Measurements from ENCODE around the gene RFC1.
"Not testable (repeated sequence)": the region's sequence is repeated elsewhere in the genome, so short reads cannot be mapped to it uniquely, and the experiment has no call there.

RFC1 gene

GRCh38 chr4:39308611-39309010, 57.6 kb downstream of the RFC1 start:
- DNase-seq (ENCODE audit: low read depth, low spot score), result no peak

- no peak for DNase-seq (ENCODE audit: low read depth, low spot score)
Measured at GRCh38 chr4:39305912-39306677, 60.1 kb downstream of the RFC1 start.

- DNase-seq (ENCODE audit: low read depth, low spot score), result no peak
Measured at GRCh38 chr4:39304651-39305050, 61.5 kb downstream of the RFC1 start.

- DNase-seq (ENCODE audit: low read depth, low spot score), result no peak
Measured at GRCh38 chr4:39303871-39304270, 62.3 kb downstream of the RFC1 start.

GRCh38 chr4:39302901-39303300, 63.3 kb downstream of the RFC1 start:
- no peak for DNase-seq (ENCODE audit: low read depth, low spot score)

- DNase-seq (ENCODE audit: low read depth, low spot score), result no peak
Measured at GRCh38 chr4:39295784-39296183, 70.4 kb downstream of the RFC1 start.

DNA sequence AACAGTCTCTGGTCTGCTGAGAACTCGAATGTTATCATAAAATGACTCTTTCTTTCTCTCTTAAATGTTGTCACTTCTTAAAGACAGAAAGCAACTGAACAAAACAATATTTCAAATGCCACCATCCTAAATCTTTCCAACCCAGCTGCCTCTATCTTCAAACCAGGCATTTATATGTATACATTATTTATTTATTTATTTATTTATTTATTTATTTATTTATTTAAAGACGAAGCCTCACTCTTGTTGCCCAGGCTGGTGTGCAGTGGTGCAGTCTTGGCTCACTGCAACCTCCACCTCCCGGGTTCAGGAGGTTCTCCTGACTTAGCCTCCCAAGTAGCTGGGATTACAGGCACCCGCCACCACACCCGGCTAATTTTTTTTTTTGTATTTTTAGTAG, 73.7 kb downstream of the RFC1 start:
- DNase-seq (ENCODE audit: low read depth, low spot score), result not testable (repeated sequence)

GRCh38 chr4:39291686-39292085, 74.5 kb downstream of the RFC1 start:
- no peak for DNase-seq (ENCODE audit: low read depth, low spot score)

DNA sequence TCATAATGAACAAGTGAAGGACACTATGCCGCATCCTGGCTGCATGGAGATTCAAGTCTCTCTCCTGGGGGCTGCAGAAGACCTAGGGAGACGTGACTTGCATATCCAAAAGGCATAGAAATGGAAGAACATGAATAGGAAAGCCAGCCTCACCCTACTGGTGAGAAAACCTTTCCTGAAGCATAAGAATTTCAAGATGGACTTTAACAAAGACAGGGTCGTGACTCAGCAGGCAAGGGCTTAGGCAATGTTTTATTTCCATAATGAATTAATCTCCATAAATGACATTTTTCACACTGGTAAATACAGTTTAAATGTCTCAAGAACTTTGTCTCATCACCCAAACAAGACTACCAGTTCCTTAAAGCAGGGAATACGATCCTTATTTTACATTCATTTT, 78.9 kb downstream of the RFC1 start:
- DNase-seq (ENCODE audit: low read depth, low spot score), result no peak

DNA sequence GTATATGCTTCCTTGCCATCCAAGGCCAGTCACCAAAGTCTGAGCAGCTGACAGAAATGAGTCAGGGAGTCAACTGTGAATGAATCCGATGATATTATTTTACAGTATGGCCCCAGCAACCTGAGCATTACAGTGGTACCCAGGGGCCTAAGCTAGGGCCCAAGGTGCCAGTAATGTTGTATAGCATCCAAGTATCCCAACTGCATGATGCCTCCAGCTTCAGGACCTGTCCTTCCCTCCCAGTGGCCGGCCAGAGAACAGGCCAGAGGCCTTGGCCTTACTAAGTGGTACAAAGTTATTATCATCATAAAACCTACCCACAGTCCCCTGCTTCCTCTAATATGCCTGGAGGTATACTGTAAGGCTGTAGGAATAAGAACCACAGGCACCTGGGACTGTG, 79.9 kb downstream of the RFC1 start:
- no peak for DNase-seq (ENCODE audit: low read depth, low spot score)

- DNase-seq (ENCODE audit: low read depth, low spot score), result no peak
Measured at GRCh38 chr4:39285853-39286252, 80.3 kb downstream of the RFC1 start.

GRCh38 chr4:39285111-39285795, 80.9 kb downstream of the RFC1 start:
- DNase-seq (ENCODE audit: low read depth, low spot score), result no peak

GRCh38 chr4:39280770-39281169, 85.4 kb downstream of the RFC1 start:
- DNase-seq (ENCODE audit: low read depth, low spot score), result no peak

DNA sequence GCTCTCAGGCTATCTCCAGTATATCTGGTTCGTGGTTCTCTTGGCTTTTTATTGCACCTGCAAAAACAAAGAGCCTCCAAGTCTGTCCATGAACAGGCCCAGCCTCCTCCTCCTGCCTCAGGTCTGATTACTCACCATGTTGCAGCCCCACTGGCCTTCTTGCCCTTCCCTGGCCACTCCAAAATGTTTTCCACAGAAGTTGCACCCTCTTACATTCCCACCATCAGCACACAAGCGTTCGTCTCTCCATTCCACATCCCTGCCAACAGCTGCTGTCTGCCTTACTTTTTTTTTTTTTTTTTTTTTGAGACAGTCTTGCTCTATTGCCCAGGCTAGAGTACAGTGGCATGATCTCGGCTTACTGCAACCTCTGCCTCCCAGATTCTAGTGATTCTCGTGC, 86.7 kb downstream of the RFC1 start:
- no peak for DNase-seq (ENCODE audit: low read depth, low spot score)

DNA sequence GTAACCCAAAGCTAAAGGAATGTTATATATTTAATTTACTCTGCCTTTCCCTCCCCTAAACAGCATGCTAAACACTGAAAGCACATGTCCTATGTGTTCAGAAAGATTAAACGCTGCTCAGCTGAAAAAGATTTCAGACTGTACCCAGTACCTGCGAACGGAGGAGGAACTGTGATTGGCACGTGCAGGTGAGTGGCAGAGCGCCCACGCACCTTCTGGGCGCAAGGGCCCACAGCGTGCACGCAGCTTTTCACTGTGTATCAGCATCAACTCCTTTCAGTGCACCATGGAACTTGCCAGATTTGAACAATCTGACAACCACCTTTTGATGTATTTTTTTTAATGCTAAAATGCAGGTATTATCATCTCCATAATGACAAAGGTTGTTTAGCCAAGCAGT, 87.7 kb downstream of the RFC1 start:
- no peak for DNase-seq (ENCODE audit: low read depth, low spot score)

- DNase-seq (ENCODE audit: low read depth, low spot score), result not testable (repeated sequence)
Measured at GRCh38 chr4:39277661-39278060, 88.5 kb downstream of the RFC1 start.

- no peak for DNase-seq (ENCODE audit: low read depth, low spot score)
Measured at GRCh38 chr4:39274503-39274902, 91.7 kb downstream of the RFC1 start.

GRCh38 chr4:39263895-39264294, 102.3 kb downstream of the RFC1 start:
- DNase-seq (ENCODE audit: low read depth, low spot score), result no peak

- DNase-seq (ENCODE audit: low read depth, low spot score), result no peak
Measured at GRCh38 chr4:39259571-39260330, 106.4 kb downstream of the RFC1 start.

DNA sequence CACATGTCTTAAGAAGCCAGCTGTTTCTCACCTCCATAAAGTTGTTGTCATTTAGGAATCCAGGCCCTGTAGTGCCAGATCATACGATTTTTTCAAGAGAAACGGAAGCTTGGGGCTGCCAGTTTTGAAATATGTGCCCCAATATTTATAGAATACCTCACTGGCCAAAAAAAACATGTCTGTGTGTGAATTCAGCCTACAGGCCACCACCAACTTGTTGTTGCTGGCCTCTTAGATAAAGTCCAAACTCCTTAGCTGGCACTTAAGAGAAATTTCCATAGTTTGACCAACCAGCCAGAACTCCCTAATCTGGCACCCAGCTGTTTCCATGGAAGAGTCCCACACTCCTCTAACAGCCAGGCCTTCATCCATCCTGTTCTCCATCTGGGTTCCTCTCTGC, 109.7 kb downstream of the RFC1 start:
- no peak for DNase-seq (ENCODE audit: low read depth, low spot score)

DNA sequence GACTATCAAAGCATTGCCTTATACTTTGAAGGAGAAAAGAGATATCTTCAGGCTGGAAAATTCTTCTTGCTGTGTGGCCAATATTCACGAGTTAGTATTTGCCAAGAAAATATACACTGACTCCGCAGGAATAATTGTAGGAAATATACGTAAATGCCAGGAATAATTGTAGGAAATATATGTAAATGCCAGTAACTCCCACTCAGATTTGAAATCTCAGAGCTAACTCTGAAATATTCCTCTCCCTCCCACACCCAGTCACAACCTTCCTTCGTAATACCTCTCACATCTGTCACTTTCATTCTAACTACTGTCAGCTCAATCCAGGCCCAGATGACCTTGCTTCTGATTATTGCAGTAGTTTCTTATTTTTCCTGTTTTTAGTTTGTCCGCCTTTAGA, 110.3 kb downstream of the RFC1 start:
- no peak for DNase-seq (ENCODE audit: low read depth, low spot score)

- no peak for DNase-seq (ENCODE audit: low read depth, low spot score)
Measured at GRCh38 chr4:39255266-39255665, 110.9 kb downstream of the RFC1 start.

DNA sequence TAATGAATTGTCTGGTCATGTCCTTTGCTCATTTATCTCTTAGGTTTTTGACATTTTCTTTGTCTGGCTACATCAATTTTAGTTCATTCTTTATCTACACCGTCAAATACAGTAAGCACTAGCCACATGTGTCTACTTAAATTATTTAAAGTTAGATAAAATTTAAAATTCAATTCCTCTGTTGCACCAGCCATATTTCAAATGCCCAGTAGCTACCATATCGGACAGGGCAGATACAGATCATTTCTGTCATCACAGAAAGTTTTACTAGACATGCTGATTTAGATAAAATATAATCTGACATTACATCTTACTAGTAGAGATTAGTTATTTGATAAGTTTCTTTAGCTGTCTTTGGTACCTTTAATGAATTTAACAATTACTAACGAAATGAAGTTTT, 122.7 kb downstream of the RFC1 start:
- no peak for DNase-seq (ENCODE audit: low read depth, low spot score)
